ENCODE results near the gene S100A7A. TPM values are rescaled to one million over a fixed set of nuclear protein-coding genes. Genes with fewer than 3 reads are reported as not detected.

Gene S100A7A
- total and polyA plus RNA-seq, 2 of the 8 experiments (the other 6 are each of a cell fraction or from before 2014, with no cell fraction given): not detected

GRCh38 chr1:153415850-153416570, at the start of gene S100A7A (continued):
- no peak for TF ChIP-seq SIRT6 (IDR thresholded peaks at IDR 0.05; ENCODE audit: low read length)
- TF ChIP-seq HDAC6 (IDR thresholded peaks at IDR 0.05; ENCODE audit: low read depth, low read length): no peak
